GM23248 (cell line): ENCODE measurements around the gene PRKAG1.

Experiments
- EZH2 ChIP-seq: fragments of 200-600 bp; sonication (generic); IDR thresholded peaks from 2 replicates; pipeline ENCODE4 v1.6.1; 2018; ENCODE audit warnings: antibody characterized with exemption, mild to moderate bottlenecking; ENCODE audit not compliant: insufficient read depth, poor library complexity, severe bottlenecking
- EZH2phosphoT487 ChIP-seq: fragments of 200-600 bp; sonication (generic); IDR thresholded peaks from 2 replicates; pipeline ENCODE4 v1.6.1; 2018; ENCODE audit warnings: antibody characterized with exemption, moderate library complexity, mild to moderate bottlenecking, low read depth; ENCODE audit not compliant: insufficient read depth

DNA sequence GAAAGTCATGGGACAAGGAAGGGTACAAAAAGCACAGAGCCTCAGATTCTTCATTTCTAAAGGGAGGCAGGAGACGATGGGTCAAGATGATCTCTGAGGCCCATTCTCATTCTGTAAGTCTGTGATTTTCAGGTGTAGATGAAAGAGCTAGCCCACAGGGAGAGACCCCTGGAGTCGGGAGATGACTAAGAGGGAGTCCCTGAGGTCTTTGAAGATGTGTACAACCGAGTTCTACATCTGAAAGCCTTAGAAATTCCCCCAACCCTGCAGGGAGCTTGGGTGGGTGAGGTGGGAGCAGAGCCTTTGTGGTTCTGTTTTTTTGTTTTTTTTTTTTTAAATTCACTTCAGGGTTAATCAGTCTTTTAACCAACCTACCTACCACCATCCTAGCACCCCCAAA lies 50.1 kb downstream of the PRKAG1 start:
- TF ChIP-seq EZH2 (no peak), EZH2phosphoT487 (no peak)
